Heart left ventricle (tissue), 13 donors: ENCODE measurements around the gene VPS39.

Source experiments
- POLR2A ChIP-seq, 2 donors: fragments of 450-650 bp; IDR thresholded peaks; one replicate each; pipeline ENCODE4 v1.6.1; 2017; ENCODE audit warnings: antibody characterized with exemption in 2 of 2, mild to moderate bottlenecking in 2 of 2, moderate library complexity in 2 of 2
- TF ChIP-seq, protein P1 (sequence below), 12 donors: fragments of 200-600 bp; sonication (generic) in 4 of 12; IDR thresholded peaks; one replicate each; pipeline versions ENCODE4 v1.5.0 to v1.8.0; 2018 to 2022; ENCODE audit warnings: antibody characterized with exemption in 12 of 12, mild to moderate bottlenecking in 5 of 12
- donor health status: ischemic (EF 13 %, LVEDD 7.1; RV severe dilation, severe dysfunction).
- donor health status: DM: no; HTN: yes; CAD: no.
- donor health status: DM: no; HTN: no; CAD: no.
- donor health status: ischemic (EF 25% LVEDD 6.9; RV normal size, moderate dysfunction).
- donor health status: ischemic (EF 25% LVEDD 5.7; RV mildly dilated, moderate dysfunction).
- donor health status: ischemic (EF 35%, LVEDD 5.7; RV mildly dilated, moderate dysfunction).
- donor health status: nonischemic (EF 11% LVEDD 7.7; RV severe dilation, severe dysfunction).
- donor health status: DM: yes; HTN: yes; CAD: no.
- donor health status: PGD.
- donor health status: ischemic (EF 29% LVEDD 5.4; RV normal size, mild dysfunction).
- donor health status: nonischemic (EF 23%, LVEDD 6.1; RV moderate dilation, normal function).

DNA sequence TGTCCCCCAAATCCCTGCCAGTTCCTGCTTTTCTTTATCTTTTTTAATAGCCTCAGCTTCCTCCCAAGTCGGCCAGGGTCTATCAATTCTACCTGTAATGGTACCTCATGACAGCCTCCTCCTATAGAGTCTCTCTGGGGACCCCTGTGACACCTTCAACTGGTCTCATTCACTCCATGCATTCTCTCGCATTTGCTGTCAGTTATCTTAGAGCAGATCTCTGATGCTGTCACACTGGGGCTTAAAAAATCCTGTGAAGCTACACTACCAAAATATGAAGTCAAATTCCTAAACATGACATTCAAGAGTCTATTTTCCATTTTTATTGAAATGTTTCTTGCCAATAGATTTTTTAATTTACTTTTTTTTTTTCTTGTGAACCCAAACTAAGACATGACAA lies 5.5 kb downstream of the VPS39 start:
- TF ChIP-seq, protein P1, sequence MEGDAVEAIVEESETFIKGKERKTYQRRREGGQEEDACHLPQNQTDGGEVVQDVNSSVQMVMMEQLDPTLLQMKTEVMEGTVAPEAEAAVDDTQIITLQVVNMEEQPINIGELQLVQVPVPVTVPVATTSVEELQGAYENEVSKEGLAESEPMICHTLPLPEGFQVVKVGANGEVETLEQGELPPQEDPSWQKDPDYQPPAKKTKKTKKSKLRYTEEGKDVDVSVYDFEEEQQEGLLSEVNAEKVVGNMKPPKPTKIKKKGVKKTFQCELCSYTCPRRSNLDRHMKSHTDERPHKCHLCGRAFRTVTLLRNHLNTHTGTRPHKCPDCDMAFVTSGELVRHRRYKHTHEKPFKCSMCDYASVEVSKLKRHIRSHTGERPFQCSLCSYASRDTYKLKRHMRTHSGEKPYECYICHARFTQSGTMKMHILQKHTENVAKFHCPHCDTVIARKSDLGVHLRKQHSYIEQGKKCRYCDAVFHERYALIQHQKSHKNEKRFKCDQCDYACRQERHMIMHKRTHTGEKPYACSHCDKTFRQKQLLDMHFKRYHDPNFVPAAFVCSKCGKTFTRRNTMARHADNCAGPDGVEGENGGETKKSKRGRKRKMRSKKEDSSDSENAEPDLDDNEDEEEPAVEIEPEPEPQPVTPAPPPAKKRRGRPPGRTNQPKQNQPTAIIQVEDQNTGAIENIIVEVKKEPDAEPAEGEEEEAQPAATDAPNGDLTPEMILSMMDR (IDR thresholded peaks at IDR 0.05): no peak
- no peak for TF ChIP-seq POLR2A (IDR thresholded peaks at IDR 0.05)
